ENCODE measurements around the gene RHEB. TPM values are rescaled to one million over a fixed set of nuclear protein-coding genes. Genes with fewer than 3 reads are reported as not detected.

Gene RHEB
- total RNA-seq, 1 donor from 2014 or later: 68.6 TPM

DNA sequence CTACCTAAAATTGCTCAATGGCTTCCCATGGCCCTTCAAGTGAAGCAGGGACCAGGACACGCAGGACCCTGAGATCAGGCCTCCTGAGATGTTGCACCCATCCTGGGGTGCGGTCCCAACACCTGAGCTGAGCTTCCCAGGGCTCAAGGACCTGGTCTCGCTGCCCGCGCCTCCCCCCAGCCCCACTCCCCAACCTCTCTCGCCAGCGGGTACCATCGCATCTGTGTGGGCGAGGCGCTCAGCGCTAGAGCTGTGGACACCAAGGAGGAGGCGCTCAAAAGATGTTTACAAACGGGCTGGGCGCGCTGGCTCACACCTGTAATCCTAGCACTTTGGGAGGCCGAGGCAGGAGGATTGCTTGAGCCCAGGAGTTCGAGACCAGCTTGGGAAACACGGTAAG is 72.4 kb downstream of the RHEB start:
- Histone ChIP-seq H3K27ac (no peak overlapping the region), H3K4me1 (peaks cover 0 to 2% of the 10 kb centered on the region in 2 donors), H3K9me3 (no peaks in the 10 kb centered on the region), H3K4me3 (peak overlapping the region in 1 of 2 donors; percentile 66), H3K36me3 (no peaks in the 10 kb centered on the region), H3K27me3 (no peaks in the 10 kb centered on the region)
- TF ChIP-seq, protein P1, sequence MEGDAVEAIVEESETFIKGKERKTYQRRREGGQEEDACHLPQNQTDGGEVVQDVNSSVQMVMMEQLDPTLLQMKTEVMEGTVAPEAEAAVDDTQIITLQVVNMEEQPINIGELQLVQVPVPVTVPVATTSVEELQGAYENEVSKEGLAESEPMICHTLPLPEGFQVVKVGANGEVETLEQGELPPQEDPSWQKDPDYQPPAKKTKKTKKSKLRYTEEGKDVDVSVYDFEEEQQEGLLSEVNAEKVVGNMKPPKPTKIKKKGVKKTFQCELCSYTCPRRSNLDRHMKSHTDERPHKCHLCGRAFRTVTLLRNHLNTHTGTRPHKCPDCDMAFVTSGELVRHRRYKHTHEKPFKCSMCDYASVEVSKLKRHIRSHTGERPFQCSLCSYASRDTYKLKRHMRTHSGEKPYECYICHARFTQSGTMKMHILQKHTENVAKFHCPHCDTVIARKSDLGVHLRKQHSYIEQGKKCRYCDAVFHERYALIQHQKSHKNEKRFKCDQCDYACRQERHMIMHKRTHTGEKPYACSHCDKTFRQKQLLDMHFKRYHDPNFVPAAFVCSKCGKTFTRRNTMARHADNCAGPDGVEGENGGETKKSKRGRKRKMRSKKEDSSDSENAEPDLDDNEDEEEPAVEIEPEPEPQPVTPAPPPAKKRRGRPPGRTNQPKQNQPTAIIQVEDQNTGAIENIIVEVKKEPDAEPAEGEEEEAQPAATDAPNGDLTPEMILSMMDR (IDR thresholded peaks at IDR 0.05): no peak
- intact Hi-C loops (cut with DNase I): loop anchor here (5.0 kb wide), 1 partner anchor 40 kb away; no protein-coding TSS in a partner anchor
- DNase-seq (ENCODE audit: low spot score in 2 of 2): no peak

DNA sequence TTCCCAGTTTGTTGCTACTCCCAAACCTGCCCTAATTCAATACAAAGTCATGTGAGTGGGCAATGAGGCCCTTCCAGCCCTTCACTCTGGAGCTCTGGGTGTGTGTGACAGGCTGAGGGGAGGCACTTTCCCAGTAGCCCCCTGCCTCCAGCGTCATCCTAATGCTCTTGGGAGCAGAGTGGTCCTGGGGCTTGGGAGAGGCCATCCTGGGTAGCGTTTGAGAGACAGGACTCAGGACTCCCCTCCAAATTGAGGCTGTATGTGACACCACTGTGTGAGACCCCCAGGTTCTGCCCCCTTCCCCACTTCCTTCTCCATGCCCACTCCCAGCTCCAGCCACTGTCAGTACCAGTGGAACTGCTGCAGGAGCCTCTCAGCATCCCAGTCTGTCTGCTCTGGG is 73.3 kb downstream of the RHEB start:
- Histone ChIP-seq H3K27ac (no peak overlapping the region), H3K4me1 (peaks cover 0 to 10% of the 10 kb centered on the region in 2 donors), H3K9me3 (no peaks in the 10 kb centered on the region), H3K36me3 (no peaks in the 10 kb centered on the region), H3K4me3 (no peak overlapping the region), H3K27me3 (no peaks in the 10 kb centered on the region)
- no peak for DNase-seq (ENCODE audit: low spot score in 2 of 2)
- TF ChIP-seq, protein P1 (IDR thresholded peaks at IDR 0.05): no peak
- intact Hi-C loops (cut with DNase I): loop anchor here (5.0 kb wide), 1 partner anchor 39 kb away; no protein-coding TSS in a partner anchor

DNA sequence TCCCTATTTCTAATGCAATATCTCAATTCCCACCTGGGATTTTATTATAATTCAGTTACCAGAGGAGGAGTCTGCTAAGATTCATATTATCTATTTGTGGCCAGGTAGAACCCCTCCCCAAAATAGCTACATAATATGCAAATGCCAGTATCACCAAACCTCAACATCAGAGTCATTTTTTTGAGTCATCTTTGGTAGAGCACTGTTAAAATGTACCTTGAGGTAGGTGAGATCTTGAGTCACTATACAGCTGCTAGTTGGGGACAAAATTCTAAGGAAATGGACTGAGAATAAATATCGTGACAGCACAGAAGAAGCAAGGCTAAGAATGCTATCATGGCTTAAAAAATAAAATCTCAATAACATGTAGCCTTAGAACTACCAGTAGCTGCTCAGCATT is 75.1 kb downstream of the RHEB start:
- H3K4me1 ChIP-seq: peaks cover 8 to 27% of the 10 kb centered on the region in 2 donors
- H3K27me3 ChIP-seq: no peaks in the 10 kb centered on the region
- TF ChIP-seq, protein P1 (IDR thresholded peaks at IDR 0.05): no peak
- H3K27ac ChIP-seq: no peak overlapping the region
- no peaks in the 10 kb centered on the region for H3K9me3 ChIP-seq
- no peak for DNase-seq (ENCODE audit: low spot score in 2 of 2)
- H3K36me3 ChIP-seq: no peaks in the 10 kb centered on the region
- no peak overlapping the region for H3K4me3 ChIP-seq
- intact Hi-C loops (cut with DNase I): loop anchor here (5.0 kb wide), 1 partner anchor 37 kb away; no protein-coding TSS in a partner anchor

DNA sequence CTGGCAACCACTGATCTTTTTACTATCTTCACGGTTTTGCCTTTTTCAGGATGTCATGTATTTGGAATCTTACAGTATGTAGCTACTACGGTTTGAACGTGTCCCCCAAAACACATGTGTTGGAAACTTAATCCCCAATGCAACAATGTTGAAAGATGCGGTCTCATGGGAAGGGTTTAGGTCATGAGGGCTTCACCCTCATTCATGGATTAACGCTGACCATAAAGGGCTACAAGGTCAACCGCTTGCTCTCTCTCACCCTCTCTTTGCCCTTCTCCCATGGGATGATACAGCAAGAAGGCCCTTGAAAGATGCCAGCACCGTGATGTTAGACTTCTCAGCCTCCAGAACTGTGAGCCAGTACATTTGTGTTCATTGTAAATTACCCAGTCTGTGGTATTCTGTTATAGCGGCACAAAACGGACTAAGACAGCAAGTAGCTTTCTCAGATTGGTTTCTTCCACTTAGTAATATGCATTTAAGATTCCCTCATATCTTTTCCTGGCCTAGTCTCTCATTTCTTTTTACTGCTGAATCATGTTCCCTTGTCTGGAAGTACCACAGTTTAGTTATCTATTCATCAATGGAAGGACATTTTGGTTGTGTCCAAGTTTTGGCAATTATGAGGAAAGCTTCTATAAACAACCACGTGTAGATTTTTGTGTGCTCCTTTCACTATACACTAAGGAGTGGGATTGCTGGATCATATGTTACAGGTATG is 76.8 kb downstream of the RHEB start:
- Histone ChIP-seq H3K9me3 (no peaks in the 10 kb centered on the region), H3K4me3 (no peak overlapping the region), H3K36me3 (no peaks in the 10 kb centered on the region), H3K27me3 (no peaks in the 10 kb centered on the region), H3K4me1 (peaks cover 8 to 24% of the 10 kb centered on the region in 2 donors), H3K27ac (no peak overlapping the region)
- no peak for DNase-seq (ENCODE audit: low spot score in 2 of 2)
- intact Hi-C loops (cut with DNase I): no loop called here
- TF ChIP-seq, protein P1 (IDR thresholded peaks at IDR 0.05): no peak

DNA sequence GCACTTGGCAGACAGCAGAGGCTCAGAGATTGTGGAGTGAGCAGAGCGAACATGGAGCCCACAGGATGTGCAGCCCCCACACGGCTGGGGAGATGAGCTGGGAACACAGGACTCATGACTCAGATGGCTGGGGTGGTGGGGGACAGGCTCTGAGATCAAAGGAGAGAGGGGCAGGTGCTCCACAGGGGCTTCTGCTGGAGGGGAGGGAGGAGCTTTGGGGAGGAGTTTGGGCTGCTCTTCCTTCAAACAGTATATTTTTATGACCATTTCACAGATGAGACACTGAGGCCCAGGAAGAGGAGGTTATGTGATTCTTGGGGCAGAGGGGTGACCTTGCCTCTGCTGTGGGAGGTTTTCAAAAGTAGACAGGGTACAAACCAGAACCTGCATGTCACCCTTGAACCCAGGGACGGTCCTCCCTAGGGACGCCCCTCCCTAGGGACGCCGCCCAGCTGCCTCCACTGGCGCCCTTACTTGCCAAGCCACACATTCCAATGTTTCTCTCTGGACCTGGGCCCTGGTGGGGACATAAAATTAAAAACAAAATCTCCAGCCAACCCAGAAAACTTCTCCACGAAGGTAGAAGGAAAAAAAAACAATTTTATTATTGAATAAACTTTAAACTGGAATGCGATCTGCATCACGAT is 78.8 kb downstream of the RHEB start:
- no peaks in the 10 kb centered on the region for H3K36me3 ChIP-seq
- no peaks in the 10 kb centered on the region for H3K9me3 ChIP-seq
- DNase-seq (ENCODE audit: low spot score in 2 of 2): no peak
- intact Hi-C loops (cut with DNase I): loop anchor here (2.0 kb wide), 1 partner anchor 14 kb away; no protein-coding TSS in a partner anchor
- peak overlapping the region; percentile 88 to 95 for H3K27ac ChIP-seq
- H3K4me1 ChIP-seq: peaks cover 20 to 39% of the 10 kb centered on the region in 2 donors
- H3K4me3 ChIP-seq: no peak overlapping the region
- TF ChIP-seq, protein P1 (IDR thresholded peaks at IDR 0.05): no peak
- no peaks in the 10 kb centered on the region for H3K27me3 ChIP-seq
